Measurements from ENCODE around the gene RASA3.

DNA sequence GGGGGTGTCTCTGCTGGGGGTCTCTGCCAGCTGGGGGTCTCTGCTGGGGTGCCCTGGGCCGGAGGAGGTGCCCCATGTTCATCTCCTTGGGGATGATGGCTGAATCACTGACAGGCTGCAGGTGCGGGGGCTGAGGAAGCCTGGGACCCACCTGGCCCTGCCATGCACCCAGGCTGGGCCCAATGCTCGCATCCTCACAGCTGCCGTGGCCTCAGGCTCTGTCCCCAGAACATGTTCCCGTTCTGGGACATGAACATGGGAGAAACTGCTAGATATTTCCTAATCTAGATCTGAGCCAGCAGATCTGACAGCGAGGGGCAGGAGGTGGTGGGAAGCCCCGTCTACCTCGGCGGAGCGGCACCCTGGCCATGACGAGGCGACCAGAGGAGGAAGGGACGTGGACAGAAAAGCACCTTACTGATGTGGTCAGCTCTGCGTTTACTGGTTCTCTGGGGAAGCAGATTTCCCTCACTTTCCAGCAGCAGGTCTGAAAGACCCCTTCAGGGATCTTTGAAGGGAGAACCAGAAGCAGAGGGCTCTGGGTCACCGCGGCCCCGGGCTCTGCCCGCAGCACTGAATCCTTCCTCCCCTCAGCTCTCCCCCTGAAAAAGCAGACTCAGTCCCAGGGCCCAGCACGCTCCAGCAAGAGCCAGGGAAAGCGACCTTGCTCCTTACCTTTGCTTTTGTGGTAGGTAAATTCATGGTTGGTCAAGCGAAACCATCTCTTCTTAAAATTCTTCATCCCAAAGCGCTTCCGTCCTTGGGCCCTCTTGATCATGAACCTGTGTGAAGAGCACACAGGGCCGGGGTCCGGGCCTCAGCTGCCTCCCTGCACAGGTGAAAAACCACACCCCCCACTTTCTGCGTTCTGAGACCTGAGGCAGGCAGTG is 132.0 kb downstream of the RASA3 start:
- TF ChIP-seq, protein P1, sequence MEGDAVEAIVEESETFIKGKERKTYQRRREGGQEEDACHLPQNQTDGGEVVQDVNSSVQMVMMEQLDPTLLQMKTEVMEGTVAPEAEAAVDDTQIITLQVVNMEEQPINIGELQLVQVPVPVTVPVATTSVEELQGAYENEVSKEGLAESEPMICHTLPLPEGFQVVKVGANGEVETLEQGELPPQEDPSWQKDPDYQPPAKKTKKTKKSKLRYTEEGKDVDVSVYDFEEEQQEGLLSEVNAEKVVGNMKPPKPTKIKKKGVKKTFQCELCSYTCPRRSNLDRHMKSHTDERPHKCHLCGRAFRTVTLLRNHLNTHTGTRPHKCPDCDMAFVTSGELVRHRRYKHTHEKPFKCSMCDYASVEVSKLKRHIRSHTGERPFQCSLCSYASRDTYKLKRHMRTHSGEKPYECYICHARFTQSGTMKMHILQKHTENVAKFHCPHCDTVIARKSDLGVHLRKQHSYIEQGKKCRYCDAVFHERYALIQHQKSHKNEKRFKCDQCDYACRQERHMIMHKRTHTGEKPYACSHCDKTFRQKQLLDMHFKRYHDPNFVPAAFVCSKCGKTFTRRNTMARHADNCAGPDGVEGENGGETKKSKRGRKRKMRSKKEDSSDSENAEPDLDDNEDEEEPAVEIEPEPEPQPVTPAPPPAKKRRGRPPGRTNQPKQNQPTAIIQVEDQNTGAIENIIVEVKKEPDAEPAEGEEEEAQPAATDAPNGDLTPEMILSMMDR (IDR thresholded peaks at IDR 0.05; ENCODE audit: extremely low read depth in 1 of 2, insufficient read depth in 1 of 2, low read depth in 1 of 2, low read length in 2 of 2): no peak
- TF ChIP-seq MAX (IDR thresholded peaks at IDR 0.05; ENCODE audit: insufficient read depth, insufficient read length) (no peak), EZH2 (IDR thresholded peaks at IDR 0.05; ENCODE audit: borderline replicate concordance, low read depth, low read length, severe bottlenecking) (no peak), POLR2A (IDR thresholded peaks at IDR 0.05; ENCODE audit: low read depth, low read length) (no peak), JUN (IDR thresholded peaks at IDR 0.05; ENCODE audit: borderline replicate concordance, insufficient read depth, insufficient read length, low read depth) (no peak), POLR2AphosphoS5 (IDR thresholded peaks at IDR 0.05; ENCODE audit: insufficient read depth, low read depth, low read length) (no peak), MYC (IDR thresholded peaks at IDR 0.05; ENCODE audit: low read depth, low read length) (no peak), FOS (IDR thresholded peaks at IDR 0.05; ENCODE audit: borderline replicate concordance, insufficient read depth, low read length) (no peak), GATA2 (IDR thresholded peaks at IDR 0.05; ENCODE audit: insufficient read depth, insufficient read length, low read depth, low read length) (no peak)

All from endothelial cell of umbilical vein (primary cell).